Measurements from ENCODE around the gene SLC1A1.

The SLC1A1 gene

DNA sequence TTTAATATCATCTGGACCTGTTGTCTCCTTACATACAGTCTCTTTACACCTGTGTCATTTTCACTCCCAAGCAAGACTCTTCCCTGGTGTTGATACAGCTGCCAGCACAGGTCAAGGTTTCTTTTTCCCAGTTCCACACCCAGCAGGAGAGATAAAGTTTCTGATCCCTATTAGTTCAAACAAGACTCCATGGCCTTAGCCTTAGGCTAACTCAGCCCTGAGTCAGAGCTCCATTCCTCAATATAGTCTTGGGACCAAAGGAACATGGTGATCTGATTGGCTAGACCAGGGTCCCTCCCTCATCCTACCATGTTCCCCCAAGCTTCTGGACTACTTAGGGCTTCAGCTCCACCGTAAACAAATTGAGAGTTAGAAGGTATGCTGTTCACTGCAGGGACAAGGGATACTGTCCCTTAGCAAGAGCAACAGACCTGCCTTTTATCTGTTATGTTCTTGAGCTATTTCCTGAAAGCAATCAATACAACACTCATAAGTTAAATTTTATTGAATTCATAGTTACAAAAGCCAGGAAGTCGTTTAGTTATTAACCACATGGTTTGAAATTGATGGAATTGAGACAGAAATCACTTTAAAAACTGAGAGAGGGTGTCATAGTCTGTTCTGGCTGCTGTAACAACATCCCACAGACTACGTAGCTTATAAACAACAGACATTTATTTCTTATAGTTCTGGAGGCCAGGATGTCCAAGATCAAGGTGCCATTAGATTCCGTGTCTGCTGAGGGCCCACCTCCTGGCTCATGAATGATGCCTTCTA, 20.5 kb downstream of the SLC1A1 start:
- Histone ChIP-seq H3K4me2 (ENCODE audit: low read length, poor library complexity, severe bottlenecking) (no peak overlapping the region), H3K14ac (ENCODE audit: low read length in 2 of 2) (no peak overlapping the region), H3K79me1 (replicated peaks; ENCODE audit: low read length, poor library complexity, severe bottlenecking) (peaks cover 12% of the 10 kb centered on the region), H3K9ac (ENCODE audit: low read length) (no peak overlapping the region), H2BK15ac (ENCODE audit: low read depth, poor library complexity, severe bottlenecking) (no peak overlapping the region), H3K9me3 (ENCODE audit: control insufficient read depth, low read length) (no peaks in the 10 kb centered on the region), H3K18ac (ENCODE audit: low read depth in 1 of 2, low read length in 2 of 2) (no peak overlapping the region), H2AK5ac (ENCODE audit: low read length, severe bottlenecking) (peak overlapping the region; percentile 82), H3K27ac (ENCODE audit: low read length, poor library complexity, severe bottlenecking) (peak overlapping the region; percentile 99), H2BK120ac (ENCODE audit: low read depth, low read length) (no peak overlapping the region), H3K23ac (ENCODE audit: low read length in 2 of 2) (no peak overlapping the region), H3K4me3 (ENCODE audit: insufficient read depth in 1 of 2, low read depth in 1 of 2, low read length in 2 of 2) (no peak overlapping the region), H4K8ac (ENCODE audit: low read length) (no peak overlapping the region), H2AFZ (ENCODE audit: low read depth, low read length) (no peak overlapping the region), H3K27me3 (ENCODE audit: control insufficient read depth in 1 of 2, insufficient read depth in 1 of 2, low read length in 2 of 2) (no peaks in the 10 kb centered on the region), H3K36me3 (ENCODE audit: control insufficient read depth in 1 of 2, insufficient read depth in 2 of 2, low read depth in 1 of 2, low read length in 2 of 2) (no peaks in the 10 kb centered on the region), H2BK12ac (ENCODE audit: low read length in 2 of 2) (no peak overlapping the region), H3K4ac (ENCODE audit: low read depth in 1 of 2, low read length in 2 of 2) (no peak overlapping the region), H3K4me1 (ENCODE audit: control insufficient read depth, insufficient read depth, low read depth, low read length) (peaks cover 21% of the 10 kb centered on the region), H4K91ac (ENCODE audit: low read length) (no peak overlapping the region), H2BK5ac (ENCODE audit: low read depth, low read length, poor library complexity, severe bottlenecking) (peak overlapping the region; percentile 61)
- no peak for DNase-seq
- 75% methylated on average over 4 of the region's 4 CpGs for WGBS

DNA sequence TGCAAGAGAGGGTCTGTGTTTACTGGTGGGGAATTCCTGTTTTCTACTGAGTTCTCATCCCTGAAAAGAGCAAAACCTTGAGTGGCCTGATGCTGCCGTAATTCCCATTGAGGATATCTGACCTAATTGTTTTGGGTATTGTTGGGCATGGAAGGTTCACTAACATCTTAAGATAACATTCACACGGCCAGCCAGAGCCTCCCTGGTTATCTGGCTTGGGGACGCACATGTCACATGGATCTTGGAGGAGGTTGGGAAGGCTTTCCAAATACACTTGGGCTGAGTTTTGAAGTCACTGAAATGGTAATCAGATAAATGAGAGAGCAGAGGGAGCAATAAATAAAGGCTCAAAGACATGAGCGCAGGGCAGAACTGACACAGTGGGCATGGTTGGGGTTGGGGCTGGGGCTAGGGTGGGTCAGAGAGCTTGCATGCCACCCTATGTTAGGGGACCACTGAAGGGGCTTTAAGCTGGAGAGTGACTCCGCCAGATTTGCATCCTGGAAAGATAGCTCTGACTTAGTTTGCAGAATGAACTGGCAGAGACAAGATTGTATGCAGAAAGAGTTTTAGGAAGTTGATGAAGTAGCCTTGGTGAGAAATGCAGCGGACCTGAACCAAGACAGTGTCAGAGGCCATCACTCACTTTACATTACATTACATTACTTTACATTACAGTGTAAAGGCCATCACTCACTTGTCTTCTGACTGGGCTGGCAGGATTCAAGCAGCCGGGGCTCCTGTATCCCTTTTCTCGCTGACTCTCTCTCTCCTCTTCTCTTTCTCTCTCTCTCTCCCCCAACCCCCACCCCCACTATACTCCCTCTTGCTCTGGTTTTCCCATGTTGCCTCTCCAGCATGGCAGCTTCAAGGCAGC, 24.2 kb downstream of the SLC1A1 start:
- H3K4ac ChIP-seq (ENCODE audit: low read depth in 1 of 2, low read length in 2 of 2), result no peak overlapping the region
- H4K8ac ChIP-seq (ENCODE audit: low read length), result no peak overlapping the region
- no peak for DNase-seq
- H3K4me2 ChIP-seq (ENCODE audit: low read length, poor library complexity, severe bottlenecking), result no peak overlapping the region
- no peak overlapping the region for H3K4me3 ChIP-seq (ENCODE audit: insufficient read depth in 1 of 2, low read depth in 1 of 2, low read length in 2 of 2)
- H3K36me3 ChIP-seq (ENCODE audit: control insufficient read depth in 1 of 2, insufficient read depth in 2 of 2, low read depth in 1 of 2, low read length in 2 of 2), result peaks cover 0 to 6% of the 10 kb centered on the region in 2 experiments
- no peak overlapping the region for H4K91ac ChIP-seq (ENCODE audit: low read length)
- H2BK5ac ChIP-seq (ENCODE audit: low read depth, low read length, poor library complexity, severe bottlenecking), result no peak overlapping the region
- no peak overlapping the region for H2AFZ ChIP-seq (ENCODE audit: low read depth, low read length)
- no peaks in the 10 kb centered on the region for H3K9me3 ChIP-seq (ENCODE audit: control insufficient read depth, low read length)
- no peak overlapping the region for H3K27ac ChIP-seq (ENCODE audit: low read length, poor library complexity, severe bottlenecking)
- H3K4me1 ChIP-seq (ENCODE audit: control insufficient read depth, insufficient read depth, low read depth, low read length), result peaks cover 11% of the 10 kb centered on the region
- H3K14ac ChIP-seq (ENCODE audit: low read length in 2 of 2), result no peak overlapping the region
- no peak overlapping the region for H2BK12ac ChIP-seq (ENCODE audit: low read length in 2 of 2)
- H2AK5ac ChIP-seq (ENCODE audit: low read length, severe bottlenecking), result no peak overlapping the region
- H3K23ac ChIP-seq (ENCODE audit: low read length in 2 of 2), result no peak overlapping the region
- H3K18ac ChIP-seq (ENCODE audit: low read depth in 1 of 2, low read length in 2 of 2), result no peak overlapping the region
- H2BK15ac ChIP-seq (ENCODE audit: low read depth, poor library complexity, severe bottlenecking), result no peak overlapping the region
- H3K27me3 ChIP-seq (ENCODE audit: control insufficient read depth in 1 of 2, insufficient read depth in 1 of 2, low read length in 2 of 2), result no peaks in the 10 kb centered on the region
- 73% methylated on average over 8 of the region's 8 CpGs for WGBS
- H3K79me1 ChIP-seq (replicated peaks; ENCODE audit: low read length, poor library complexity, severe bottlenecking), result peaks cover 11% of the 10 kb centered on the region
- H2BK120ac ChIP-seq (ENCODE audit: low read depth, low read length), result no peak overlapping the region
- H3K9ac ChIP-seq (ENCODE audit: low read length), result no peak overlapping the region

DNA sequence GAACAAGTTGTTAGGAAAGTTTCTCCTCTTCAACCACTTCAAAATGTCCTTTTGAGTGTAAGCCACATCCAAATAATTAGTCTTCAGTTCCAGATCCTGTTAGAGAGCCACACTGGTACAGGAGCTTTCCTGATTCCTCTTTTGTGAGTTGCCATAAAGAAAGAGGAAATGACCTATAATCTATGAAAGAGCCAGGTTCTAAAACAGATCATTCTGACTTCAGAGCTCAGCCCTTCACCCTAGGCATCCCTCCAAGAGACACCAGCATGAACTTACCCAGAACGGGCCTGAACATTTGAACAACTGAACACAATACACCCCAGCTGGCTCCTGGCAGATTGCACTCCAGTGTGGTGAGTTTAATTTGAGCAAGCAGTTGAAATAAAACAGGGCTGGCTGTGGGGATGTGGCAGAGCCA, 25.7 kb downstream of the SLC1A1 start:
- Histone ChIP-seq H3K9ac (ENCODE audit: low read length) (peak overlapping the region; percentile 62), H4K8ac (ENCODE audit: low read length) (no peak overlapping the region)

DNA sequence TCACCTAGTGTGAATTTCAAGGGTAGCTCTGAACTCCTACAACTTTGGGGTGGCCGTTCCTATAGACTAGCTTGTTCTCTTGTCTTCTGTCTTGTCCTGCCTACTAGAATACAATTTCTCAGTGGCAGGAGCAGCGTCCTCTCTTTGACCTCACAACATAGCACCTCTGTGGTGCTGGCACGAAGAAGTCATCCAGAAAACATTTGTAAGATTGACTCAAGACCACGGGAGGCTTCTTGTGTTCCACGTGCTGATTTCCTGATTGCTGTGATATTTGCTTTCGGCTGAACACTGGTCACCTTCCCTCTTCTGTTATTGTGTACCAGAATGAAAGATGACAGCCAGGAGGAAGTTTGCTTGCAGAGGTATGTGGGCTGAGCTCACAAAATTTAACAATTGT, 27.0 kb downstream of the SLC1A1 start:
- peaks cover 13% of the 10 kb centered on the region for H3K79me1 ChIP-seq (replicated peaks; ENCODE audit: low read length, poor library complexity, severe bottlenecking)
- H4K91ac ChIP-seq (ENCODE audit: low read length), result no peak overlapping the region
- H3K27me3 ChIP-seq (ENCODE audit: control insufficient read depth in 1 of 2, insufficient read depth in 1 of 2, low read length in 2 of 2), result no peaks in the 10 kb centered on the region
- no peak overlapping the region for H3K27ac ChIP-seq (ENCODE audit: low read length, poor library complexity, severe bottlenecking)
- no peak overlapping the region for H3K14ac ChIP-seq (ENCODE audit: low read length in 2 of 2)
- H2BK120ac ChIP-seq (ENCODE audit: low read depth, low read length), result no peak overlapping the region
- H2BK5ac ChIP-seq (ENCODE audit: low read depth, low read length, poor library complexity, severe bottlenecking), result no peak overlapping the region
- peaks cover 4% of the 10 kb centered on the region for H3K4me1 ChIP-seq (ENCODE audit: control insufficient read depth, insufficient read depth, low read depth, low read length)
- no peak overlapping the region for H3K9ac ChIP-seq (ENCODE audit: low read length)
- H2BK12ac ChIP-seq (ENCODE audit: low read length in 2 of 2), result no peak overlapping the region
- no peak overlapping the region for H3K4ac ChIP-seq (ENCODE audit: low read depth in 1 of 2, low read length in 2 of 2)
- 82% methylated on average over 6 of the region's 6 CpGs for WGBS
- H2AFZ ChIP-seq (ENCODE audit: low read depth, low read length), result no peak overlapping the region
- H2BK15ac ChIP-seq (ENCODE audit: low read depth, poor library complexity, severe bottlenecking), result no peak overlapping the region
- peaks cover 0 to 6% of the 10 kb centered on the region in 2 experiments for H3K36me3 ChIP-seq (ENCODE audit: control insufficient read depth in 1 of 2, insufficient read depth in 2 of 2, low read depth in 1 of 2, low read length in 2 of 2)
- no peak overlapping the region for H4K8ac ChIP-seq (ENCODE audit: low read length)
- no peak for DNase-seq
- H3K18ac ChIP-seq (ENCODE audit: low read depth in 1 of 2, low read length in 2 of 2), result no peak overlapping the region
- no peaks in the 10 kb centered on the region for H3K9me3 ChIP-seq (ENCODE audit: control insufficient read depth, low read length)
- H2AK5ac ChIP-seq (ENCODE audit: low read length, severe bottlenecking), result no peak overlapping the region
- H3K4me3 ChIP-seq (ENCODE audit: insufficient read depth in 1 of 2, low read depth in 1 of 2, low read length in 2 of 2), result no peak overlapping the region
- no peak overlapping the region for H3K23ac ChIP-seq (ENCODE audit: low read length in 2 of 2)
- H3K4me2 ChIP-seq (ENCODE audit: low read length, poor library complexity, severe bottlenecking), result no peak overlapping the region

More for the DNA sequence above, 25.7 kb downstream of the SLC1A1 start:
- Histone ChIP-seq H2BK120ac (ENCODE audit: low read depth, low read length) (no peak overlapping the region), H3K4me2 (ENCODE audit: low read length, poor library complexity, severe bottlenecking) (no peak overlapping the region), H2AK5ac (ENCODE audit: low read length, severe bottlenecking) (peak overlapping the region; percentile 89), H3K9me3 (ENCODE audit: control insufficient read depth, low read length) (no peaks in the 10 kb centered on the region), H4K91ac (ENCODE audit: low read length) (no peak overlapping the region), H2BK15ac (ENCODE audit: low read depth, poor library complexity, severe bottlenecking) (no peak overlapping the region), H3K79me1 (replicated peaks; ENCODE audit: low read length, poor library complexity, severe bottlenecking) (peaks cover 9% of the 10 kb centered on the region), H2BK12ac (ENCODE audit: low read length in 2 of 2) (no peak overlapping the region), H3K4me3 (ENCODE audit: insufficient read depth in 1 of 2, low read depth in 1 of 2, low read length in 2 of 2) (no peak overlapping the region), H3K36me3 (ENCODE audit: control insufficient read depth in 1 of 2, insufficient read depth in 2 of 2, low read depth in 1 of 2, low read length in 2 of 2) (peaks cover 0 to 6% of the 10 kb centered on the region in 2 experiments), H3K4ac (ENCODE audit: low read depth in 1 of 2, low read length in 2 of 2) (no peak overlapping the region), H3K14ac (ENCODE audit: low read length in 2 of 2) (no peak overlapping the region), H3K18ac (ENCODE audit: low read depth in 1 of 2, low read length in 2 of 2) (no peak overlapping the region), H3K27me3 (ENCODE audit: control insufficient read depth in 1 of 2, insufficient read depth in 1 of 2, low read length in 2 of 2) (no peaks in the 10 kb centered on the region), H3K4me1 (ENCODE audit: control insufficient read depth, insufficient read depth, low read depth, low read length) (peaks cover 6% of the 10 kb centered on the region), H3K27ac (ENCODE audit: low read length, poor library complexity, severe bottlenecking) (no peak overlapping the region), H3K23ac (ENCODE audit: low read length in 2 of 2) (no peak overlapping the region), H2BK5ac (ENCODE audit: low read depth, low read length, poor library complexity, severe bottlenecking) (no peak overlapping the region), H2AFZ (ENCODE audit: low read depth, low read length) (no peak overlapping the region)
- no peak for DNase-seq
- no CpG with 5 or more reads among the region's 1 CpG for WGBS

Data from mesenchymal stem cell (in vitro differentiated cells and primary cell).